ENCODE results near the gene PLB1.

GRCh38 chr2:28650266-28650584, 154.4 kb downstream of the PLB1 start:
- no peak for TF ChIP-seq POLR2AphosphoS5 (IDR thresholded peaks at IDR 0.05; ENCODE audit: borderline replicate concordance, low read depth, low read length)
- TF ChIP-seq EZH2 (IDR thresholded peaks at IDR 0.05): no peak
